Spleen (tissue), 3 donors: ENCODE results near the gene OR4F15.

Source experiments
- POLR2A ChIP-seq, 3 donors: fragments of 450-650 bp; IDR thresholded peaks; one replicate each; pipeline ENCODE4 v1.5.1; 2017; ENCODE audit warnings: antibody characterized with exemption in 3 of 3, mild to moderate bottlenecking in 1 of 3
- POLR2AphosphoS5 ChIP-seq, 3 donors: sonication (generic); formaldehyde crosslinking; IDR thresholded peaks; one replicate each; pipeline ENCODE4 v1.5.1; 2017; ENCODE audit warnings: antibody characterized with exemption in 3 of 3

GRCh38 chr15:101801048-101801447 lies 11.0 kb upstream of the OR4F15 start:
- TF ChIP-seq POLR2A (IDR thresholded peaks at IDR 0.05) (no peak), POLR2AphosphoS5 (IDR thresholded peaks at IDR 0.05) (no peak)
